SW480 (cell line): Measurements from ENCODE around the gene AMDHD2.

ENCODE experiments used
- DNase-seq: peaks from one replicate; pipeline ENCODE4 v3.0.0-alpha.2; 2016; ENCODE audit warnings: low spot score

Gene AMDHD2

GRCh38 chr16:2482708-2483534 is 37.2 kb upstream of the AMDHD2 start:
- DNase-seq, result no peak

- DNase-seq, result no peak
Observed at GRCh38 chr16:2483939-2484897, 36.0 kb upstream of the AMDHD2 start.

- DNase-seq, result no peak
Observed at GRCh38 chr16:2484898-2485508, 35.2 kb upstream of the AMDHD2 start.

DNA sequence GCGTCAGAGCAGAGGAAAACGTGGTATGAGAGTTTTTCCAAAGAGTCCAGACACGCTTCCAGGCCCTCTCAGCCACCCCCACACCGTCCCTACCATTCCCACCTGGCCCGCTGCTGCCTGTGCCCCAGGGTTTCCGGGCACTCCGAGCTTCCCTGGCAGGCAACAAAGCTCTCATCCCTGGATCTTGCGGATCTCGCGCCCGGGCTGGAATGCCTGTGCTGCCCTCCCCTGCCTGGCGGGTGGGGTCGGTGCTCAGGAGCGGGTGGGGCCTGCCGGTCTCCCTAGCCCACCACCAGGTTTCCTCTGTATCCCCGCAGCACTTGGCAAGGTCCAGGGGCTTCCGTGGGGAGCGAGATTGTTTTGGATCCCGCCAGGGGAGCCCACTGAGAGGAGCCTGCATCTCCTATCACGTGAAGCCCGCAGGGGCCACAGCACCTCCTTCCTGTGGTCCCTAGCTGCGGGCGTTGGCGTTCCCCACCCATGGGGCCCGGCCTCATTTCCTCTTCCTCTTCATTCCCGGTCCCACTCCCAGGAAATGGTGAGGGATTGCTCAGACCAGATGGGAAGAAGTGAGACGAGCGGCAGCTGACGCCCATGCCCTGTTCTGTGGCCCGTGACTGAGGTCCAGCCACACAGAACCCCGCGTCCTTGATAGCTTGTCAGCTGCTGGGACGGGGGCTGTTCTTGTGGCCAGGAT is 34.2 kb upstream of the AMDHD2 start:
- no peak for DNase-seq

DNA sequence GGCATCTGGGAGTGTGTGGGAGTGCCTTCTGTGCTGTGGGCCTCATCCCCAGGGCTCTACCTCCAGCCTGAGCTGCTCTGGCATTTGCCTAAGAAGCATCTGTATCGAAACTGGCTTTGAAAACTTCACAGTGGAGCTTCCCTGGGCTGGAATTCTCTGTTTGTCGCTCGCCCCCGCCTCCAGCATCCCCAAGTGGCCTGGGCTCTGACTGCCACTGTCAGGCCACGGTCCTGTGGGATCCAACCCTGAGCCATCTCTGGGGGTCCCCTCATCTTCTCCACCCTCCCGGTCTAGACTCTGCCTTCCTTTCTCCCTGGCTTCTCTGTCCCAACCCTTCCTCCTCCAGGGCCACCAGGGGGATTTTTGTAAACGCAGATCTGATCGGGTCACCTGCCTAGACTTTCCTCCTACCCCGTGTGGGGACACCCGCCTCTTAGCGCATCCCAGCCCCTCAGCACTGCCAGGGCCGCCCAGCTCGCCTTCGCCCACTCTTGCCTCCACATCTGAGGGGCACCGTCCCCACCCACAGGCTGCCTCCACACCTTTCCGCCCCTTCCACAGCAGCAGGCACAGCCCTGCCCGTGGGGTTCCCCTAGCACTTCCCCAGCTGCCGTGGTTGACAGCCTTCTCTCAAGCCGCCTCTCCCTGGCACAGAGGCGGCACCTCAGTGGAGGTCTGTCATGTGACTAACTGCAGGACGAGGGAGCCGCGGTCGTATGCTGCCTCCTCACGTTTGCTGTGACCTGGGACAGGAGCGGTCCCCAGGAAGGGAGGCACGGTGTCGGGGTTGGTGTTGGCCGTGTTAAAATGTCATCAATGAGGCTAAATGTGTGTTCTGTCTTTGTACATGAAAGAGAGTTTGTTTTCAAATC is 33.3 kb upstream of the AMDHD2 start:
- peak; percentile 51 for DNase-seq

DNA sequence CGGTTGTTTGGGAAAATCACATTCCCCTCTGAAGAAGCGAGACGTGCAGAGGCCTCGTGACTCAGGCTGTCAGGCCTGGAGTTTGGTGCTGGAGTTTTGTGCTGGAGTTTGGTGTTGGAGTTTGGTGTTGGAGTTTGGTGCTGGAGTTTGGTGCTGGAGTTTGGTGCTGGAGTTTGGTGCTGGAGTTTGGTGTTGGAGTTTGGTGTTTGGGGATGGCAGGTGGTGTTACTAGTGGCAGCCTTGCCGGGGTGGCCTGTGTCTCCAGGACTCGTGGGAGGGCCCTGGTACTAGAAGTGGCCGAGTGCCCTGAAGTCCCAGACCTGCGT is 32.7 kb upstream of the AMDHD2 start:
- no peak for DNase-seq

DNA sequence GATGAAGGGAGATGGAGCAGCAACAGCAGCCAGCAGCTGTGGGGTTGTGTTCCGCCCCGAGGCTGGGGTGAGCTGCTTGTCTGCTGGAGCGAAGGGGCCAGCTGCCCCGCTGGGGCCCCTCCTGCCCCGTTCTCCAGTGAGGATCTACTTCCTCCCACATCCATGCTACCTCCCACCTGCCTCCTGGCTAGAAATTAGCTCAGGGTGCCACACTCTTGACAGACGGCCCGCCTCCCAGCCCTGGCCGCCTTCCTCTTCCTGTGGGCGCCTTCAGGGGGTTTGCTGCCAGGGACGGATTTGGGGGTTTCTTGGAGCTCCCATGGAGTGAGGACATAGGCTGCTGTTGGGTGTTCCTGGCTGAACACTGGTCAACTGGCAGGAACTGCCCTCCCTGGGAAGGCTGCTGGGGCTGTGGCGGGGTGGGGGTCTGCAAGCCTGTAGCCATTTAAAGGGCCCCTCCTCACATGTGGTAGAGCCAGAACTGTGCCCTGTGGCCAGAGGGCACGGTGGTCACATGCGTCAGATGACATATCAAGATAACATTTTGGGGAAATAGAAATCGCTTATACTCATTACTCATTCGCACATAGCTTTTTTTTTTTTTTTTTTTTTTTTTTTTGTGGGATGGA is 32.2 kb upstream of the AMDHD2 start:
- DNase-seq, result no peak

- DNase-seq, result no peak
Observed at GRCh38 chr16:2489581-2489980, 30.6 kb upstream of the AMDHD2 start.

DNA sequence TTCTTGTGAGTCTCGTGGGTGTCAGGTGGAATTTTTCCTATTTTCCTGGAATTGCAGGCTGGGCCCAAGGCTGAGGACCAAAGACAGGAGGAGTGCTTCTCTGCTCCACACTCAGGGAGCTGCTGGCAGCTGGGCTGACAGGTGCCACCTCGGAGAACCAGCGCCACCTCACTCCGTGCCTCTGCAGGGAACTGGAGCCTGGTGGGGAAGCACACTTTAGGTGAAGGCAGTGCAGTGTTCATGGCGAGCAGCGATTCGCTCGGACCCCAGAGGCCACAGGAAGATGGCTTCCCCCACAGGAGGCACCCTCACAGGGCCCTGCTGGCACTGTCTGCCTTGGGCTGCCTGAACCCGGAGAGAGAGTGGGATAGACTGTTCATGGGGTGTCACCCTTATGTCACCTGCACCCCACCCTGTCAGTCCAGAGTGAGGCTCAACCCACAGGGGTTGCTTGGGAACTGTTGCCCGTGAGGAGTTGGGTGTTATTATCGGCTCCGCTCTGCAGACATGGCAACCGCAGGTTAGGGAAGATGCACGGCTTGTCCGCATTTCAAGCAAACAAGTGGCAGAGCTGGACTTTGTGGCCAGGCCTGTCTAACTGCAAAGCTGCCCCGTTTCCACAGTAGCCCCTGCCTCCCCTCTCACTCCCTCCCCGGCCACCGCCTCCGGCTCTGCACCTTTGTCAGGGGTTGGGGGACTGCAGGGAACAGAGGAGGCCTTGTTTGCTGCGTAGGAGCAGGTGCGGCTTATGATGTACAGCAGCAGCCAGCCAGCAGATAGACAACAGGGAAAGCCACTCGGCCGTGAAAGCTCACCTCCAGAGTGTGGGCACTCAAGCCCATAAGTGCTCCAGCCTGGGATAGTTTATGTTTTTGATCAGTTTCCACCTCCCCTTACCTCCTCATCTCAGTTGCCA is 29.7 kb upstream of the AMDHD2 start:
- DNase-seq, result no peak

GRCh38 chr16:2492292-2492691 is 27.9 kb upstream of the AMDHD2 start:
- no peak for DNase-seq

DNA sequence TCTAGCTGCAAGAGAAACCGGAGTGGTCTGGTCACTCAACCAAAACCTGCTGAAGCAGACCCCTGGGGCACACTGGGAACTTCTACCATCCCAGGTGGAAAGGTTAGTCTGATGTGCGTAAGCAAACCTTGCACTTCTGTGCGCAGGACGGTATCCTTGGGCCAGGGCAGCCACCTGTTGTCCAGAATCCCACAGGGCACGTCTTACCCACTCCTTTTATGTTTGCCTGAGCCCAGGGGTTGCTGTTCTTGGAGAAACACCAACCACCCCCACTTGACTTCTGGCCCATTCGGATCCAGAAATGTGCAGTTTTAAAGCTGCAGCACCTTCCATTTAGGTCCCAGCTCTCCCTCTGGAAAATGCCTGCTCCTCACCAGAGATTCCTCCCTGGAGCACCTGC is 26.6 kb upstream of the AMDHD2 start:
- no peak for DNase-seq

GRCh38 chr16:2494616-2495015 is 25.6 kb upstream of the AMDHD2 start:
- no peak for DNase-seq

GRCh38 chr16:2495041-2495440 is 25.1 kb upstream of the AMDHD2 start:
- no peak for DNase-seq

DNA sequence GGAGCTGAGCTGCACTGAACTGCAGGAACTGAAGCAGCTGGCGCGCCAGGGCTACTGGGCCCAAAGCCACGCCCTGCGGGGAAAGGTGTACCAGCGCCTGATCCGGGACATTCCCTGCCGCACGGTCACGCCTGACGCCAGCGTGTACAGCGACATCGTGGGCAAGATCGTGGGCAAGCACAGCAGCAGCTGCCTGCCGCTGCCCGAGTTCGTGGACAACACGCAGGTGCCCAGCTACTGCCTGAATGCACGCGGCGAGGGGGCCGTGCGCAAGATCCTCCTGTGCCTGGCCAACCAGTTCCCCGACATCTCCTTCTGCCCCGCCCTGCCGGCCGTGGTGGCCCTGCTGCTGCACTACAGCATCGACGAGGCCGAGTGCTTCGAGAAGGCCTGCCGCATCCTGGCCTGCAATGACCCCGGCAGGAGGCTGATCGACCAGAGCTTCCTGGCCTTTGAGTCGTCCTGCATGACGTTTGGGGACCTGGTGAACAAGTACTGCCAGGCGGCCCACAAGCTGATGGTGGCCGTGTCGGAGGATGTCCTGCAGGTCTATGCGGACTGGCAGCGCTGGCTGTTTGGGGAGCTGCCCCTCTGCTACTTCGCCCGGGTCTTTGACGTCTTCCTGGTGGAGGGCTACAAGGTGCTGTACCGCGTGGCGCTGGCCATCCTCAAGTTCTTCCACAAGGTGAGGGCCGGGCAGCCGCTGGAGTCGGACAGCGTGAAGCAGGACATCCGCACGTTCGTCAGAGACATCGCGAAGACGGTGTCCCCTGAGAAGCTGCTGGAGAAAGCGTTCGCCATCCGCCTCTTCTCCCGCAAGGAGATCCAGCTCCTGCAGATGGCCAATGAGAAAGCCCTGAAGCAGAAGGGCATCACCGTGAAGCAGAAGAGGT is 23.7 kb upstream of the AMDHD2 start:
- no peak for DNase-seq

DNA sequence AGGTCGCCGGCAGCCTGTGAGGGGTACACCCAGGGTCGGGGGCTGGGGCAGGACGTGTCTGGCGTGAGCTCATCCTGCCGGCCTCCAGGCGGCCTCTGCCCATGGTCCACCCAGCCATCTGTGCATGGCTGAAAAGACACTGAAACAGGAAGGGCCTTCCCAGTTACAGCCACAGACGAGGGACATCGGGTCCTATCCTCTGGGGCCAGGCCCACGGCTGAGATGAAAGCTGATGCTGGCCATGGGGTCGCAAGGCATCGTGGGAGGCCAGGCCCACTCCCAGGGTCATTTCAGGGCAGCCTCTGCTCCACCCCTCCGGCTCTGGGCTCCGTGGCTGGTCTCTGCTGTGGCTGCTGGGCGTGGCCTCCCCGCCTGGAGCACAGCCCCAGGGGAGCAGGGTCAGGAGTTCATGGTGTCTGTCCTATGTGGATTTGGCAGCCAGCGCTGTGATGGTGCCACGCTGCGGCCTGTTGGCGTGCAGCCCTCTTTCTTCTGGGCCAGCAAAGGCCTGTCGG is 23.0 kb upstream of the AMDHD2 start:
- DNase-seq, result no peak

- DNase-seq, result no peak
Observed at GRCh38 chr16:2497695-2498484, 22.3 kb upstream of the AMDHD2 start.

DNA sequence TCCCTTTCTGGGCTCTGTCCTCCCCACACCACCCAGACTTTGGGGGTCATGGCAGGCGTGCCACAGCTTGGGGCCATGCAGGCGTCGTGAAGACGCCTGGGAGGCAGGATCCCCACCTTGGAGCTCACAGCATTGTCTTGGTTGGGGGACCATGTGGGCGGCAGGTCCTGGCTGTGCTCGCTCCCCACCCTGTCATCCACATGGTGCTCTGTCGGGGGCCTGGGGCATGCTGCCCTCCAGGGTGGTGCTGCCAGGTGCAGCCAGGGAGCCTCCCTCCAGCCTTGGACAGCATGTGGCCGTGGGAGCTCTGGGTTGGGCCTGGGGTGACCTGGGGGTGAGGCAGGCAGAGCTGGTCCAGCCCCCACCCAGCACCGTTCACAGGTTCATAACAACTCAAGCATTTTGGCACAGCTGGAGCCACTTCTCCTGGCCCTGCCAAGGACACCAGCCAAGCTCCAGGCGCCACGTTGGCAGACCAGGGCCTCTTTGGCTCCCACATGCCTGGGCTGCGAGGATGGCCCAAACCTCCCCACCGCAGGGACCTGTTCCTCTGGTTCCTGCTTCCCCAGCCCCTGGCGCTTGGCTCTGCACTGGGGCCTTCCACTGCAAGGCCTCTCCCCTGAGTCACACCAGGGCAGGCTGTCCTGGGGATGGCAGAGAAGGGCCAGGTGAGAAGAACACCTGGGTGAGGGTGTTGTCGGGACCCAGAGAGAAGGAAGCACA is 21.5 kb upstream of the AMDHD2 start:
- no peak for DNase-seq
